ENCODE measurements around the gene LYL1. TPM values are rescaled to one million over a fixed set of nuclear protein-coding genes. Genes with fewer than 3 reads are reported as not detected.
"Not testable (repeated sequence)": the region's sequence is repeated elsewhere in the genome, so short reads cannot be mapped to it uniquely, and the experiment has no call there.

The LYL1 gene
- total and polyA plus RNA-seq, 4 donors: 12.9 to 34.1 (median 20.7) TPM

DNA sequence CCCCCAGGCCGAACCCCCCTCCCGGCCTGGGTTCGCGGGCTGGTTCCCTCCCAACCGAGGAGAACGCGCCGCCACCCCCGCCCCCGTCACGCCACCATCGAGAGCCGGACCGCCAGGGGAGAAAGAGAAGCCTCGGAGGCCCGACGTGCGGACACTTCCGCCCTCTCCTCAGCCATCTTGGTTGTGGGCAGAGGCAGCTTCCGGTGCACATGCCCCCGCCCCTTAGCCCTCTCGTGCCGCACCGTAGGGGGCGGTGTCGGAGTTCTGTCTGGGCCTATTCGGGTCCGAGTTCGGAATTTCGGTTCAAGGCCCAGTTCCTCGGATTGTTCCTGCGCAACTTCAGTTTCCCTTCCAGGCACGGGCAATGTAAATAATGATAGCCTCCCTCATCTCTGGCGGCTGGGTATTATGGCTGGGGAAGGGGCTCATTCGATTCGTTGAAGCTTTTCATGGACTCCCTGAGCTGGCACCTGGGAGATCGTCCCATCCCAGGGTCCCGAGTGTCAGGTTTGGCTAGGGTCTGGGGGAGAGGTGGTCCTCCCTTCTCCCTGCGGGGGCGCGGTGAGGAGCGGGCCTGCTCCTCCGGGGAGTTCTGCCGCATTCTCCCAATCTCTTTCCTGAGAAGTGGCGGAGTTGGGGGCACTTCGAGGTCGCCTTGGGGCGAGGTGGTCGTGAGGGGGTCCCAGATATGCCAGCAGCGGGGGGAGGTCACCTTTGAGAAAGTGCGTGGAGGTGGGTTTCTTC lies 47.7 kb upstream of the LYL1 start, which contains the start of the genes IER2 and STX10:
IER2 (plus strand) TSS at position 225 of the 744 bp plus-strand sequence. CDS start 2,776 bp downstream, outside the sequence.
STX10 (minus strand) TSS at position 189 of the 744 bp plus-strand sequence. CDS start 202 bp downstream, outside the sequence.
- DNase-seq: peak; percentile 96 to 98 (median 96)
- H3K27me3 ChIP-seq (ENCODE audit: control insufficient read depth in 3 of 3, insufficient read depth in 3 of 3, low read length in 2 of 3): no peaks in the 10 kb centered on the region
- H3K4me3 ChIP-seq: peak within 1 kb of the TSS; percentile 80
- H3K9me3 ChIP-seq (ENCODE audit: control insufficient read depth in 4 of 4, insufficient read depth in 3 of 4, low read length in 3 of 4): no peaks in the 10 kb centered on the region
- WGBS, 2 donors: 0% methylated on average over 48 to 51 of the region's 51 CpGs
- ATAC-seq (ENCODE audit: insufficient read depth, low FRiP score): peak; percentile 45
- H3K4me1 ChIP-seq (ENCODE audit: control insufficient read depth in 5 of 5, insufficient read depth in 5 of 5, low read length in 5 of 5): peaks cover 0 to 10% (median 5%) of the 10 kb centered on the region in 5 donors
- peak within 1 kb of the TSS; percentile 93 to 97 for H3K27ac ChIP-seq (ENCODE audit: low read depth in 1 of 2, low read length in 1 of 2)
- H3K36me3 ChIP-seq (ENCODE audit: control insufficient read depth in 4 of 4, insufficient read depth in 4 of 4, low read length in 4 of 4): peaks cover 0 to 15% (median under 1%) of the 10 kb centered on the region in 4 donors
- peak within 1 kb of the TSS; percentile 97 to 98 for H3K9ac ChIP-seq (ENCODE audit: insufficient read depth in 1 of 2, low read length in 2 of 2)
- TF ChIP-seq, protein P1, sequence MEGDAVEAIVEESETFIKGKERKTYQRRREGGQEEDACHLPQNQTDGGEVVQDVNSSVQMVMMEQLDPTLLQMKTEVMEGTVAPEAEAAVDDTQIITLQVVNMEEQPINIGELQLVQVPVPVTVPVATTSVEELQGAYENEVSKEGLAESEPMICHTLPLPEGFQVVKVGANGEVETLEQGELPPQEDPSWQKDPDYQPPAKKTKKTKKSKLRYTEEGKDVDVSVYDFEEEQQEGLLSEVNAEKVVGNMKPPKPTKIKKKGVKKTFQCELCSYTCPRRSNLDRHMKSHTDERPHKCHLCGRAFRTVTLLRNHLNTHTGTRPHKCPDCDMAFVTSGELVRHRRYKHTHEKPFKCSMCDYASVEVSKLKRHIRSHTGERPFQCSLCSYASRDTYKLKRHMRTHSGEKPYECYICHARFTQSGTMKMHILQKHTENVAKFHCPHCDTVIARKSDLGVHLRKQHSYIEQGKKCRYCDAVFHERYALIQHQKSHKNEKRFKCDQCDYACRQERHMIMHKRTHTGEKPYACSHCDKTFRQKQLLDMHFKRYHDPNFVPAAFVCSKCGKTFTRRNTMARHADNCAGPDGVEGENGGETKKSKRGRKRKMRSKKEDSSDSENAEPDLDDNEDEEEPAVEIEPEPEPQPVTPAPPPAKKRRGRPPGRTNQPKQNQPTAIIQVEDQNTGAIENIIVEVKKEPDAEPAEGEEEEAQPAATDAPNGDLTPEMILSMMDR (IDR thresholded peaks at IDR 0.05; ENCODE audit: control extremely low read depth, extremely low read depth): peak; percentile 44

DNA sequence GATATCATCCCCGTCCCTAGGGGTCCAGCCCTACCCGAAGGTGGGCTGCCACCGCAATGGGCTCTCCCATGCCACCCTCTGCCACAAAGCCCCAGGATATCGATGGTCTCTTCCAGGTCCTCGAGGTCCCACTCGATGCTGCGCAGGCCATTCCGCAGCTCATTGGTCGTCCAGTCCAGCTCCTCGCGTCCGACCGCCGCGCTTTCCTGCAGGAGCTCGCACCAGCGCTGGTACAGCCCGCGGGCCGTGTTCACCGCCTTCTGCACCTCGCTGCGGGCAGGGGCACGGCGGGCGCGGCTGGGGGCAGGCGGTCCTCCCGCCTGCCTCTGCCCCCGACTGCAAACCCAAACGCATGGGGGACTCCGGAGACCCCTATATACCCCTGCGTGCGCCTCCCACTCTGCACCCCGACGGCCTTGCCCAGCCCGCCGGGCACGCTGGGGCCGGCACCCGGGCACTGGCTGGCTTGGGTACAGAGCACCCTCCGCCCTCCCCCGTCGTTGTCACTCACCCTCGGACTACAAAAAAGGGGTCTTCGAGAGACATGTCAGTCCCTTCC lies 47.0 kb upstream of the LYL1 start:
- 0 to 1% methylated on average over 44 to 46 of the region's 46 CpGs for WGBS, 2 donors
- H3K9me3 ChIP-seq (ENCODE audit: control insufficient read depth in 4 of 4, insufficient read depth in 3 of 4, low read length in 3 of 4): no peaks in the 10 kb centered on the region
- no peaks in the 10 kb centered on the region for H3K27me3 ChIP-seq (ENCODE audit: control insufficient read depth in 3 of 3, insufficient read depth in 3 of 3, low read length in 2 of 3)
- H3K36me3 ChIP-seq (ENCODE audit: control insufficient read depth in 4 of 4, insufficient read depth in 4 of 4, low read length in 4 of 4): peaks cover 0 to 15% (median 3%) of the 10 kb centered on the region in 4 donors
- peak overlapping the region; percentile 71 for H3K4me3 ChIP-seq
- TF ChIP-seq, protein P1 (IDR thresholded peaks at IDR 0.05; ENCODE audit: control extremely low read depth, extremely low read depth): no peak
- peak; percentile 0 for ATAC-seq (ENCODE audit: insufficient read depth, low FRiP score)
- H3K27ac ChIP-seq (ENCODE audit: low read depth in 1 of 2, low read length in 1 of 2): peak overlapping the region; percentile 78 to 97
- peak; percentile 58 to 74 (median 64) for DNase-seq
- H3K4me1 ChIP-seq (ENCODE audit: control insufficient read depth in 5 of 5, insufficient read depth in 5 of 5, low read length in 5 of 5): peaks cover 0 to 5% (median 4%) of the 10 kb centered on the region in 5 donors
- H3K9ac ChIP-seq (ENCODE audit: insufficient read depth in 1 of 2, low read length in 2 of 2): peak overlapping the region; percentile 62 to 97

DNA sequence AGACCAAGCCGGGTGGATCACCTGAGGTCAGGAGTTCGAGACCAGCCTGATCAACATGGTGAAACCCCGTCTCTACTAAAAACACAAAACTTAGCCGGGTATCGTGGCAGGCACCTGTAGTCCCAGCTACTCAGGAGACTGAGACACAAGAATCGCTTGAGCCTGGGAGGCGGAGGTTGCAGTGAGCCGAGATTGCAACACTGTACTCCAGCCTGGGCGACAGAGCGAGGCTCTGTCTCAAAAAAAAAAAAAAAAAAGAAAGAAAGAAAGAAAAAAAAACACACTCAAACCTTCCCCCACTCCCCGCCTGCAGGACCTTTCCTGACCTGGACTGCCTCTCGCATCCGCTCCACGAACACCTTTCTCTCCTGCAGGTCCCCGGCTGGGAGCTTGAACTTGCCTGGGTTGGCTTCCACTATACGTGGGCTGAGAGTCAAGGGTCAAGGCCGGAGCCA lies 46.5 kb upstream of the LYL1 start:
- not testable (repeated sequence) for H3K9me3 ChIP-seq (ENCODE audit: control insufficient read depth in 4 of 4, insufficient read depth in 3 of 4, low read length in 3 of 4); H3K4me1 ChIP-seq (ENCODE audit: control insufficient read depth in 5 of 5, insufficient read depth in 5 of 5, low read length in 5 of 5); H3K27me3 ChIP-seq (ENCODE audit: control insufficient read depth in 3 of 3, insufficient read depth in 3 of 3, low read length in 2 of 3); ATAC-seq (ENCODE audit: insufficient read depth, low FRiP score); DNase-seq
- H3K36me3 ChIP-seq (ENCODE audit: control insufficient read depth in 4 of 4, insufficient read depth in 4 of 4, low read length in 4 of 4): peaks cover 4 to 17% (median 8%) of the 10 kb centered on the region in 4 donors
- 20 to 29% methylated on average over 15 to 17 of the region's 17 CpGs for WGBS, 2 donors
- peak overlapping the region; percentile 71 for H3K4me3 ChIP-seq
- peak overlapping the region; percentile 78 to 97 for H3K27ac ChIP-seq (ENCODE audit: low read depth in 1 of 2, low read length in 1 of 2)
- peak overlapping the region in 1 of 2 donors; percentile 62 for H3K9ac ChIP-seq (ENCODE audit: insufficient read depth in 1 of 2, low read length in 2 of 2)
